AG04450 (cell line): ENCODE results near the gene CREB5. TPM values are rescaled to one million over a fixed set of nuclear protein-coding genes. Genes with fewer than 3 reads are reported as not detected.
A peak's percentile ranks its signal among the peaks of the same experiment; 100 is the strongest.

Experiments
- CTCF ChIA-PET: fragments of 300-600, 350-600 bp; formaldehyde crosslinking; extraction: SDS; loops from one replicate; lab custom pipeline; 2022; ENCODE audit warnings: antibody characterized with exemption, inconsistent platforms; lab: Charles Lee
- POLR2A ChIA-PET: fragments of 350-600 bp; formaldehyde crosslinking; extraction: SDS; loops from one replicate; lab custom pipeline; 2021; ENCODE audit warnings: antibody characterized with exemption, inconsistent platforms; lab: Yijun Ruan, JAX
- DNase-seq: peaks from one replicate; pipeline ENCODE4 v3.0.0-alpha.2; 2011; ENCODE audit warnings: low read depth, low spot score
- H3K27ac ChIP-seq: one replicate; pipeline ENCODE4 v1.5.1; 2012; ENCODE audit warnings: low read depth, low read length, control low read depth
- H3K27me3 ChIP-seq: one replicate; pipeline ENCODE4 v1.6.0; 2012; ENCODE audit warnings: low read length; ENCODE audit not compliant: control insufficient read depth, insufficient read depth
- H3K4me3 ChIP-seq: 2 replicates; pipeline ENCODE4 v1.5.1; 2011; ENCODE audit warnings: mild to moderate bottlenecking, low read depth, low read length, control low read depth
- H3K9me3 ChIP-seq: 2 replicates; pipeline ENCODE4 v1.5.1; 2012; ENCODE audit warnings: low read length; ENCODE audit not compliant: control insufficient read depth, insufficient read depth
- polyA plus RNA-seq: library from polyadenylated mRNA; depleted of rRNA; stranded (reverse); fragments of >200 nt; gene quantifications from 2 replicates; pipeline ENCODE4 v1.2.3, GENCODE V29; 2011
- TF ChIP-seq, protein P1 (sequence below): IDR thresholded peaks from 2 replicates; pipeline ENCODE4 v1.5.1; 2011; ENCODE audit warnings: low read depth, low read length, control low read depth, inconsistent platforms

The CREB5 gene
- polyA plus RNA-seq, 1 experiment: 22.1 TPM

DNA sequence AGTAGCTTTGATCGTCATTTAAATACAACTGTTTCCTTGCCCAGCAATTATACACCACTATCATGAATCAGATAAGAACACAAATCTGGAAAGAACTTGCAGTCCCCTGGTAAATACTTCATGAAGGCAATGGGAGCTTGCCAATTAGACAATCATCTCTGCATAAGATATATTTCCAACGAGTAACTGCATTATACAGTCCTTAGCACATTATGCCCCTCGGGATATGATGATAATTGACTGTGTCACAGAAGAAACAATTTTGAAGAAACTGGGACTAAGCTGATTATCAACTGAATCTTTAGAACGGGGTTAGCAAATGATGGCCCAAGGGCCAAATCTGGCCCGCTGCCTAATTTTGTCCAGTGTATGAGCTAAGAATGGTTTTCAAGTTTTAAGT is 390.1 kb downstream of the CREB5 start:
- TF ChIP-seq, protein P1, sequence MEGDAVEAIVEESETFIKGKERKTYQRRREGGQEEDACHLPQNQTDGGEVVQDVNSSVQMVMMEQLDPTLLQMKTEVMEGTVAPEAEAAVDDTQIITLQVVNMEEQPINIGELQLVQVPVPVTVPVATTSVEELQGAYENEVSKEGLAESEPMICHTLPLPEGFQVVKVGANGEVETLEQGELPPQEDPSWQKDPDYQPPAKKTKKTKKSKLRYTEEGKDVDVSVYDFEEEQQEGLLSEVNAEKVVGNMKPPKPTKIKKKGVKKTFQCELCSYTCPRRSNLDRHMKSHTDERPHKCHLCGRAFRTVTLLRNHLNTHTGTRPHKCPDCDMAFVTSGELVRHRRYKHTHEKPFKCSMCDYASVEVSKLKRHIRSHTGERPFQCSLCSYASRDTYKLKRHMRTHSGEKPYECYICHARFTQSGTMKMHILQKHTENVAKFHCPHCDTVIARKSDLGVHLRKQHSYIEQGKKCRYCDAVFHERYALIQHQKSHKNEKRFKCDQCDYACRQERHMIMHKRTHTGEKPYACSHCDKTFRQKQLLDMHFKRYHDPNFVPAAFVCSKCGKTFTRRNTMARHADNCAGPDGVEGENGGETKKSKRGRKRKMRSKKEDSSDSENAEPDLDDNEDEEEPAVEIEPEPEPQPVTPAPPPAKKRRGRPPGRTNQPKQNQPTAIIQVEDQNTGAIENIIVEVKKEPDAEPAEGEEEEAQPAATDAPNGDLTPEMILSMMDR: no peak
- H3K27me3 ChIP-seq: no peaks in the 10 kb centered on the region
- POLR2A ChIA-PET: no interaction called here
- H3K4me3 ChIP-seq: no peak overlapping the region
- CTCF ChIA-PET: interaction anchor here (0.7 to 1.1 kb wide), 2 partner anchors 120 to 503 kb away, joined by 3 to 4 read pairs; no protein-coding TSS in a partner anchor
- H3K9me3 ChIP-seq: no peaks in the 10 kb centered on the region
- no peak overlapping the region for H3K27ac ChIP-seq
- DNase-seq: no peak

DNA sequence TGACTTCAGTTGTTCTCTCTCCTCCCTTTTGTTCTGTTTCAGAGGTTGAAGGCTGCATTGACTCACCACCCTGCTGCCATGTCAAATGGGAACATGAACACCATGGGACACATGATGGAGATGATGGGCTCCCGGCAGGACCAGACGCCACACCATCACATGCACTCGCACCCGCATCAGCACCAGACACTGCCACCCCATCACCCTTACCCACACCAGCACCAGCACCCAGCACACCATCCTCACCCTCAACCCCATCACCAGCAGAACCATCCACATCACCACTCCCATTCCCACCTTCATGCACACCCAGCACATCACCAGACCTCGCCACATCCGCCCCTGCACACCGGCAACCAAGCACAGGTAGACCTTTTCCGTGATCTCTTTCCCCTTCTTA is 391.8 kb downstream of the CREB5 start:
- Histone ChIP-seq H3K27me3 (no peaks in the 10 kb centered on the region), H3K4me3 (no peak overlapping the region), H3K9me3 (no peaks in the 10 kb centered on the region; the same call in 1 of the 2 replicates), H3K27ac (no peak overlapping the region)
- no peak for DNase-seq
- TF ChIP-seq, protein P1: no peak
- ChIA-PET POLR2A (no interaction called here), CTCF (no interaction called here)

DNA sequence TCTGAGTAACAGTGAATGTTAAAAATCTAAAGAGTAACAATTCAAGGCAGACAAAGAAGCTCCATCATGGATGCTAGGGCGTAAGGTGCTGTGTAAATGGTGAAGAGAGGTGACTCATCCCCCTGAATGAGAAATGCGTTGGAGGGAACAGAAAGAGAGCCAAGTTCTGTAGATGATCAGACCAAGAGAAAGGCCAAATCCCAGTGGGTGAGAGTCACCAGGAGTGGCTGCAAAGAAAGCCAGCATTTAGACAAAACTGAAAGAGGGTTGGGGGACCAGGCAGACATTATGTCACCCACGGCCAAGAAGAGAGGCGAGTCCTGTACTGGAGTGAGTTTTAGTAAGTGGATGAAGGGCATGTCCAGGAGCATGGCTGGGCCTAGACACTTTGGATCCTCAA is 392.7 kb downstream of the CREB5 start:
- TF ChIP-seq, protein P1: no peak
- no peak overlapping the region for H3K27ac ChIP-seq
- ChIA-PET POLR2A (no interaction called here), CTCF (no interaction called here)
- H3K4me3 ChIP-seq: no peak overlapping the region
- H3K9me3 ChIP-seq: no peaks in the 10 kb centered on the region; the same call in 1 of the 2 replicates
- peak; percentile 56 for DNase-seq
- H3K27me3 ChIP-seq: no peaks in the 10 kb centered on the region

DNA sequence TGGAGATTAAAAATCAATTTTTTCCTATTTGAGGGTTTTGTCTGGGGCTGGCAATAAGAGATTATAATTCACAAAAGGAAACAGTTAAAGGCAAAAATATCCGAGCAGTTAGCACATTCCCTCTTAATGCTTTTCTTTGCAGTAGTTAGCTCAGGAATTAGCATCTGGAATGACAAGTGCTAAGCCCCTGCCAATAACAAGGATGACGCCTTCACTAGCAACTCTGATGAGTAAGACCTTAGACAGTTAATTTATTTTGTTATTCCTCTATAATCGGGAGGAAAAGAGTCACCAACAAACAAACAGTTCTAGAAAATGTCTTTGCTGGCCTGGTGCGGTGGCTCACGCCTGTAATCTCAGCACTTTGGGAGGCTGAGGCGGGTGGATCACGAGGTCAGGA is 394.5 kb downstream of the CREB5 start:
- Histone ChIP-seq H3K9me3 (no peaks in the 10 kb centered on the region; the same call in 1 of the 2 replicates), H3K4me3 (no peak overlapping the region), H3K27me3 (no peaks in the 10 kb centered on the region), H3K27ac (no peak overlapping the region)
- no peak for DNase-seq
- ChIA-PET POLR2A (no interaction called here), CTCF (no interaction called here)
- TF ChIP-seq, protein P1: no peak

DNA sequence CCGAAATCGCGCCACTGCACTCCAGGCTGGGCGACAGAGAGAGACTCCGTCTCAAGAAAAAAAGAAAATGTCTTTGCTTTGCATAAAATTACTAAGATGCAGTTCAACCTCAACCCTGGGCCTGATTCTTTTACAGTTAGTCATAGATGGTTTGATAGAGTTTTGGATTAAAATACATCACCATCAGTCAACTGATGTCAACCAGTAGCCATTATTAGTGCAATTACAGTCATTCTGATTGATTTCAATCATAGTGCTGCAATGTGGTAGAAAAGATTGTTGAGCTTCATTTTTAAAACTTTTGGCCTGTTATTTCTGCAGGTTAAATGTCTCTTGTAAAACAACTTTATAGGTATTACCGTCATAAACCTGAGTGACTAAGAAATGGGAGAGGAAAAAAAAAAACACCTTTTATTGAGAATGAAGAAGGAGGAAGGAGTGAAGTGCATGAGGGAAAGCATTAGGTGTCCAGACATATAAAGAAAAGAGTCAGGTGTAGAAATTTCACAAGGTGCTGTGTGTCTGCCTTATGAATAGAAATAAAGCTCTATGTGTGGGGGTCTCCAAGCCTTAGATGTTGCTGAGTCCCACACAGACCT is 395.2 kb downstream of the CREB5 start:
- TF ChIP-seq, protein P1: no peak
- H3K9me3 ChIP-seq: no peaks in the 10 kb centered on the region; the same call in 1 of the 2 replicates
- CTCF ChIA-PET: interaction anchor here (1.0 kb wide), 1 partner anchor 510 kb away, joined by 3 read pairs; no protein-coding TSS in a partner anchor
- H3K27ac ChIP-seq: no peak overlapping the region
- no peak for DNase-seq
- H3K4me3 ChIP-seq: no peak overlapping the region
- no peaks in the 10 kb centered on the region for H3K27me3 ChIP-seq
- POLR2A ChIA-PET: no interaction called here
